H1 (cell line): ENCODE results near the gene GLT8D2.

Experiments
- EZH2 ChIP-seq: fragments of 200-600 bp; sonication (generic); IDR thresholded peaks from 2 replicates; pipeline ENCODE4 v1.7.1; 2012; ENCODE audit warnings: low read depth, mild to moderate bottlenecking, moderate library complexity, low read length, inconsistent platforms; ENCODE audit not compliant: severe bottlenecking
- JUND ChIP-seq: IDR thresholded peaks from 2 replicates; pipeline ENCODE4 v1.6.1; 2011; ENCODE audit warnings: mild to moderate bottlenecking, improper control_type of control experiment, low read length
- KDM5A ChIP-seq: fragments of 200-600 bp; IDR thresholded peaks from 2 replicates; pipeline ENCODE4 v1.7.1; 2012; ENCODE audit warnings: mild to moderate bottlenecking, low read length, inconsistent platforms, mixed read lengths
- POLR2A ChIP-seq, 2 experiments: IDR thresholded peaks; 1 replicate in 1 of 2; 2 replicates in 1 of 2; pipeline ENCODE4 v1.6.1; 2011; ENCODE audit warnings: low read depth in 2 of 2, low read length in 2 of 2, mild to moderate bottlenecking in 2 of 2; ENCODE audit errors: control extremely low read depth in 1 of 2
- SIX5 ChIP-seq: IDR thresholded peaks from 2 replicates; pipeline ENCODE4 v1.6.1; 2011; ENCODE audit warnings: mild to moderate bottlenecking, low read depth, low read length
- SP4 ChIP-seq: IDR thresholded peaks from 2 replicates; pipeline ENCODE4 v1.6.1; 2012; ENCODE audit warnings: low read length, inconsistent platforms
- TEAD4 ChIP-seq: IDR thresholded peaks from 2 replicates; pipeline ENCODE4 v1.6.1; 2012; ENCODE audit warnings: low read depth, low read length, inconsistent platforms, mixed read lengths
- YY1 ChIP-seq: IDR thresholded peaks from 2 replicates; pipeline ENCODE4 v1.6.1; 2011; ENCODE audit warnings: low read depth, mild to moderate bottlenecking, low read length
- TF ChIP-seq, protein P1 (sequence below), 3 experiments: IDR thresholded peaks; 1 replicate in 2 of 3; 2 replicates in 1 of 3; pipeline versions ENCODE4 v1.5.1 to v1.6.1; 2011; ENCODE audit warnings: low read length in 3 of 3, mild to moderate bottlenecking in 3 of 3, inconsistent platforms in 2 of 3, low read depth in 1 of 3, moderate library complexity in 1 of 3; ENCODE audit not compliant: insufficient read depth in 1 of 3; ENCODE audit errors: control extremely low read depth in 1 of 3
- TF ChIP-seq, protein P2 (sequence below): IDR thresholded peaks from 2 replicates; pipeline ENCODE4 v1.6.1; 2011; ENCODE audit warnings: low read depth, mild to moderate bottlenecking, low read length; ENCODE audit not compliant: insufficient read depth

DNA sequence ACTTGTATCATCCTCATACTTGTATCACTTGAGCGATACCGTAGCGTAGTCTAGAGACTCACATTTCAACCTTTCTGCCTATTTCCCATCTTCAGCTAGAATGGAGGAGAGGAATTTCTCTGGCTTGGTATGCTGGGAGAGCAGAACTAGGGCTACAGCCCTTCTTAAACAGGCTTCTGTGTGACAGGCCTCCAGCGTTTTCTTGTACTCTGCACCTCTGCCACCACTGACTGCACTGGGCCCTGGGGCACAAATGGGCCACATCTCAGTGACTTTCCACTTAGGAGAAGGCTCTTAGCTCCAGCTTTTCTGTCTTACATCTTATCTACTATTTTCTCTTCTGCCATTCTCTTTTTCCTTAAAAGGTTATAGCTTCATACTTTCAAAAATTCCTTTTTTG, 41.1 kb upstream of the GLT8D2 start:
- TF ChIP-seq YY1 (no peak), POLR2A (IDR thresholded peaks at IDR 0.05; ENCODE audit: control extremely low read depth in 1 of 2, low read depth in 2 of 2, low read length in 2 of 2) (no peak), JUND (no peak), EZH2 (no peak), TEAD4 (no peak), SIX5 (no peak), KDM5A (no peak), SP4 (no peak)
- TF ChIP-seq, protein P1, sequence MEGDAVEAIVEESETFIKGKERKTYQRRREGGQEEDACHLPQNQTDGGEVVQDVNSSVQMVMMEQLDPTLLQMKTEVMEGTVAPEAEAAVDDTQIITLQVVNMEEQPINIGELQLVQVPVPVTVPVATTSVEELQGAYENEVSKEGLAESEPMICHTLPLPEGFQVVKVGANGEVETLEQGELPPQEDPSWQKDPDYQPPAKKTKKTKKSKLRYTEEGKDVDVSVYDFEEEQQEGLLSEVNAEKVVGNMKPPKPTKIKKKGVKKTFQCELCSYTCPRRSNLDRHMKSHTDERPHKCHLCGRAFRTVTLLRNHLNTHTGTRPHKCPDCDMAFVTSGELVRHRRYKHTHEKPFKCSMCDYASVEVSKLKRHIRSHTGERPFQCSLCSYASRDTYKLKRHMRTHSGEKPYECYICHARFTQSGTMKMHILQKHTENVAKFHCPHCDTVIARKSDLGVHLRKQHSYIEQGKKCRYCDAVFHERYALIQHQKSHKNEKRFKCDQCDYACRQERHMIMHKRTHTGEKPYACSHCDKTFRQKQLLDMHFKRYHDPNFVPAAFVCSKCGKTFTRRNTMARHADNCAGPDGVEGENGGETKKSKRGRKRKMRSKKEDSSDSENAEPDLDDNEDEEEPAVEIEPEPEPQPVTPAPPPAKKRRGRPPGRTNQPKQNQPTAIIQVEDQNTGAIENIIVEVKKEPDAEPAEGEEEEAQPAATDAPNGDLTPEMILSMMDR (IDR thresholded peaks at IDR 0.05; ENCODE audit: control extremely low read depth in 1 of 3, insufficient read depth in 1 of 3, low read depth in 1 of 3, low read length in 3 of 3) = no peak
- TF ChIP-seq, protein P2, sequence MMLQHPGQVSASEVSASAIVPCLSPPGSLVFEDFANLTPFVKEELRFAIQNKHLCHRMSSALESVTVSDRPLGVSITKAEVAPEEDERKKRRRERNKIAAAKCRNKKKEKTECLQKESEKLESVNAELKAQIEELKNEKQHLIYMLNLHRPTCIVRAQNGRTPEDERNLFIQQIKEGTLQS = no peak
